Loucy (cell line): Measurements from ENCODE around the gene TCEANC.

ENCODE experiments used
- H2AFZ ChIP-seq: fragments of 200-600 bp; sonication (generic); 2 replicates; pipeline ENCODE4 v1.6.0; 2016; ENCODE audit warnings: antibody characterized with exemption, mild to moderate bottlenecking, low read length, moderate library complexity
- H3F3A ChIP-seq: fragments of 200-600 bp; 2 replicates; pipeline ENCODE4 v1.6.0; 2016; ENCODE audit warnings: antibody characterized with exemption, low read depth, mild to moderate bottlenecking
- H3K27me3 ChIP-seq: fragments of 200-600 bp; sonication (generic); 2 replicates; pipeline ENCODE4 v1.6.1; 2014; ENCODE audit warnings: low read length, mild to moderate bottlenecking; ENCODE audit not compliant: insufficient read depth, poor library complexity, severe bottlenecking
- H3K36me3 ChIP-seq: fragments of 200-600 bp; sonication (generic); 2 replicates; pipeline ENCODE4 v1.6.1; 2016; ENCODE audit warnings: low read length; ENCODE audit not compliant: insufficient read depth
- H3K4me1 ChIP-seq: fragments of 200-600 bp; sonication (generic); 2 replicates; pipeline ENCODE4 v1.5.1; 2014; ENCODE audit warnings: low read length, mild to moderate bottlenecking; ENCODE audit not compliant: insufficient read depth, poor library complexity, severe bottlenecking
- H3K4me2 ChIP-seq: fragments of 200-600 bp; sonication (generic); 2 replicates; pipeline ENCODE4 v1.6.0; 2014; ENCODE audit warnings: antibody characterized with exemption, low read length, low read depth, mild to moderate bottlenecking; ENCODE audit not compliant: poor library complexity, severe bottlenecking
- H3K4me3 ChIP-seq: fragments of 200-600 bp; sonication (generic); 2 replicates; pipeline ENCODE4 v1.5.1; 2014; ENCODE audit warnings: low read length, mild to moderate bottlenecking, mixed read lengths; ENCODE audit not compliant: poor library complexity, severe bottlenecking
- H3K79me2 ChIP-seq: fragments of 200-600 bp; sonication (generic); 2 replicates; pipeline ENCODE4 v1.6.1; 2014; ENCODE audit warnings: low read length; ENCODE audit not compliant: insufficient read depth
- H3K9ac ChIP-seq: fragments of 200-600 bp; sonication (generic); 2 replicates; pipeline ENCODE4 v1.6.0; 2014; ENCODE audit warnings: mild to moderate bottlenecking, low read depth, low read length, moderate library complexity; ENCODE audit not compliant: poor library complexity, severe bottlenecking
- H3K9me2 ChIP-seq: fragments of 200-600 bp; sonication (generic); replicated peaks from 2 replicates; pipeline ENCODE4 v1.6.1; 2016; ENCODE audit warnings: low read depth, low read length, mixed read lengths
- H3K9me3 ChIP-seq: fragments of 200-600 bp; sonication (generic); 2 replicates; pipeline ENCODE4 v1.6.1; 2014; ENCODE audit warnings: mild to moderate bottlenecking, antibody characterized with exemption, low read length, low read depth; ENCODE audit not compliant: insufficient read depth
- H4K20me1 ChIP-seq: fragments of 200-600 bp; sonication (generic); 2 replicates; pipeline ENCODE4 v1.6.0; 2014; ENCODE audit warnings: antibody characterized with exemption, low read length, mild to moderate bottlenecking; ENCODE audit not compliant: insufficient read depth, poor library complexity, severe bottlenecking
- EZH2phosphoT487 ChIP-seq: fragments of 200-600 bp; IDR thresholded peaks from 2 replicates; pipeline ENCODE4 v1.6.1; 2018; ENCODE audit warnings: antibody characterized with exemption, mild to moderate bottlenecking, moderate library complexity, borderline replicate concordance
- TF ChIP-seq, protein P1 (sequence below): fragments of 200-600 bp; sonication (generic); conservative IDR thresholded peaks from 2 replicates; pipeline ENCODE4 v1.5.1; 2014; ENCODE audit warnings: mild to moderate bottlenecking, antibody characterized with exemption, low read length

The TCEANC gene

GRCh38 chrX:13607996-13608365 lies 45.0 kb upstream of the TCEANC start:
- Histone ChIP-seq H3K4me3 (no peak overlapping the region), H3K9ac (no peak overlapping the region), H3K79me2 (no peaks in the 10 kb centered on the region), H3F3A (no peaks in the 10 kb centered on the region), H2AFZ (no peak overlapping the region), H3K9me2 (no peaks in the 10 kb centered on the region), H3K9me3 (no peaks in the 10 kb centered on the region), H4K20me1 (no peaks in the 10 kb centered on the region), H3K27me3 (no peaks in the 10 kb centered on the region), H3K4me1 (no peaks in the 10 kb centered on the region), H3K36me3 (no peaks in the 10 kb centered on the region), H3K4me2 (no peak overlapping the region)
- no peak for TF ChIP-seq EZH2phosphoT487
- TF ChIP-seq, protein P1, sequence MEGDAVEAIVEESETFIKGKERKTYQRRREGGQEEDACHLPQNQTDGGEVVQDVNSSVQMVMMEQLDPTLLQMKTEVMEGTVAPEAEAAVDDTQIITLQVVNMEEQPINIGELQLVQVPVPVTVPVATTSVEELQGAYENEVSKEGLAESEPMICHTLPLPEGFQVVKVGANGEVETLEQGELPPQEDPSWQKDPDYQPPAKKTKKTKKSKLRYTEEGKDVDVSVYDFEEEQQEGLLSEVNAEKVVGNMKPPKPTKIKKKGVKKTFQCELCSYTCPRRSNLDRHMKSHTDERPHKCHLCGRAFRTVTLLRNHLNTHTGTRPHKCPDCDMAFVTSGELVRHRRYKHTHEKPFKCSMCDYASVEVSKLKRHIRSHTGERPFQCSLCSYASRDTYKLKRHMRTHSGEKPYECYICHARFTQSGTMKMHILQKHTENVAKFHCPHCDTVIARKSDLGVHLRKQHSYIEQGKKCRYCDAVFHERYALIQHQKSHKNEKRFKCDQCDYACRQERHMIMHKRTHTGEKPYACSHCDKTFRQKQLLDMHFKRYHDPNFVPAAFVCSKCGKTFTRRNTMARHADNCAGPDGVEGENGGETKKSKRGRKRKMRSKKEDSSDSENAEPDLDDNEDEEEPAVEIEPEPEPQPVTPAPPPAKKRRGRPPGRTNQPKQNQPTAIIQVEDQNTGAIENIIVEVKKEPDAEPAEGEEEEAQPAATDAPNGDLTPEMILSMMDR = no peak

DNA sequence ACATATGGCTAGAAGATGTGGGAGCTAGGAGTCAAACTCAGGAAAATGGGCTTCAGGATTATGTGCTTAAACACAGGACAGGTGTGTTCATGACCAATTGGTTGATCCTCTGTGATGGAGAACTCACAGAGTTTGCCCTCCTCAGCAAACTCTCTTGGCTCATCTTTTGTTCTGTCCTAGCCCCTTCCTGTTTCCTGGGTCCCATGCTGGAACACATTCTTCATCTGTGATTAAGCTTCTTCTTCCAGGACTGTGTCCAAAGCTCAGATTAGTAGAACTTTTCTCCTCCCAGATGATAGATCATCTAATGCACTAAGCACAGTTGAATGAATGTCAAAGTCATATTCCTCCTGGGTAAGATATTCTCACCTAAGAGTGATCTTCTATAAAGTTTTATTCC lies 38.8 kb upstream of the TCEANC start:
- H3K9me3 ChIP-seq = no peaks in the 10 kb centered on the region
- TF ChIP-seq EZH2phosphoT487 = no peak
- TF ChIP-seq, protein P1 = no peak
- no peaks in the 10 kb centered on the region for H3F3A ChIP-seq
- H3K4me3 ChIP-seq = no peak overlapping the region
- H4K20me1 ChIP-seq = no peaks in the 10 kb centered on the region
- H3K79me2 ChIP-seq = no peaks in the 10 kb centered on the region
- H3K27me3 ChIP-seq = no peaks in the 10 kb centered on the region
- H3K4me2 ChIP-seq = no peak overlapping the region
- no peak overlapping the region for H2AFZ ChIP-seq
- no peak overlapping the region for H3K9ac ChIP-seq
- H3K4me1 ChIP-seq = no peaks in the 10 kb centered on the region
- H3K36me3 ChIP-seq = no peaks in the 10 kb centered on the region
- H3K9me2 ChIP-seq = no peaks in the 10 kb centered on the region

DNA sequence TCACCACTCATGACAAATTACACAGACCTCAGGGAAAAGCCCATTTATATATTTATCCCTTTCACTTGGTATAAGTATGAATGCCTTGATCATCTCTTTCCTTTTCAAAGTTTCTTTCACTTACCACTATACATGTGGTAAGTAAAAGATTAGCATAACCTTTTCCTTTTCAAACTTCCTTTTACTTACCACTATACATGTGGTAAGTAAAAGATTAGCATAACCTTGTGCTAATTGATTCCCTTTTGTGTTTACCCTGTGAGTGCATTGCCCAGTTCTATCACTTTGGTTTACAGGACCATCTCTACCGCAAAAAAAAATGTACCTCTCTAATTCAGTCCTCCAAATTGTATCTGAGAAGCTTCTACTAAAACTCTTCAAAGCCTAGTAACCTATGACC lies 32.7 kb upstream of the TCEANC start:
- Histone ChIP-seq H3K79me2 (no peaks in the 10 kb centered on the region), H3K27me3 (no peaks in the 10 kb centered on the region), H2AFZ (no peak overlapping the region), H3K4me3 (no peak overlapping the region), H3K9me2 (no peaks in the 10 kb centered on the region), H3K36me3 (no peaks in the 10 kb centered on the region), H3K9me3 (no peaks in the 10 kb centered on the region), H3K4me1 (no peaks in the 10 kb centered on the region), H3K4me2 (no peak overlapping the region), H3F3A (no peaks in the 10 kb centered on the region), H4K20me1 (no peaks in the 10 kb centered on the region), H3K9ac (no peak overlapping the region)
- TF ChIP-seq EZH2phosphoT487 = no peak
- TF ChIP-seq, protein P1 = no peak
